ENCODE measurements around the gene MARS1.
"Not testable (repeated sequence)": the region's sequence is repeated elsewhere in the genome, so short reads cannot be mapped to it uniquely, and the experiment has no call there.

The MARS1 gene

GRCh38 chr12:57553343-57554202 lies 65.7 kb downstream of the MARS1 start:
- DNase-seq = no peak

- no peak for DNase-seq
Measured at GRCh38 chr12:57554453-57554852, 66.6 kb downstream of the MARS1 start.

GRCh38 chr12:57554897-57555296 lies 67.0 kb downstream of the MARS1 start:
- DNase-seq = no peak

GRCh38 chr12:57558864-57559263 lies 71.0 kb downstream of the MARS1 start:
- no peak for DNase-seq

- no peak for DNase-seq
Measured at GRCh38 chr12:57560516-57560915, 72.6 kb downstream of the MARS1 start.

GRCh38 chr12:57561117-57561516 lies 73.2 kb downstream of the MARS1 start:
- not testable (repeated sequence) for DNase-seq

- peak; percentile 35 for DNase-seq
Measured at GRCh38 chr12:57563358-57563757, 75.5 kb downstream of the MARS1 start.

GRCh38 chr12:57564178-57564740 lies 76.4 kb downstream of the MARS1 start:
- DNase-seq = no peak
